Suprapubic skin (tissue), 4 donors: ENCODE results near the gene MEF2A. TPM values are rescaled to one million over a fixed set of nuclear protein-coding genes. Genes with fewer than 3 reads are reported as not detected.

Source experiments
- DNase-seq, 2 donors: peaks; one replicate each; pipeline ENCODE4 v3.0.0-alpha.2; 2019; ENCODE audit warnings: low spot score in 2 of 2
- H3K27ac ChIP-seq: fragments of 200-600 bp; sonication (generic); one replicate; pipeline ENCODE4 v1.5.1; 2019
- H3K27me3 ChIP-seq: fragments of 200-600 bp; sonication (generic); one replicate; pipeline ENCODE4 v1.5.1; 2019
- H3K36me3 ChIP-seq: fragments of 200-600 bp; sonication (generic); one replicate; pipeline ENCODE4 v1.5.1; 2019
- H3K4me1 ChIP-seq: fragments of 200-600 bp; sonication (generic); one replicate; pipeline ENCODE4 v1.5.1; 2019
- H3K4me3 ChIP-seq: fragments of 200-600 bp; sonication (generic); one replicate; pipeline ENCODE4 v1.5.1; 2019; ENCODE audit warnings: mild to moderate bottlenecking
- H3K9me3 ChIP-seq: fragments of 200-600 bp; sonication (generic); one replicate; pipeline ENCODE4 v1.5.1; 2019
- EP300 ChIP-seq: sonication (generic); formaldehyde crosslinking; IDR thresholded peaks from one replicate; pipeline ENCODE4 v1.6.1; 2017; ENCODE audit warnings: antibody characterized with exemption
- POLR2A ChIP-seq, 2 donors: fragments of 450-650 bp; IDR thresholded peaks; one replicate each; pipeline ENCODE4 v1.6.1; 2017; ENCODE audit warnings: antibody characterized with exemption in 2 of 2, mild to moderate bottlenecking in 2 of 2, moderate library complexity in 2 of 2
- POLR2AphosphoS5 ChIP-seq, 3 donors: sonication (generic); formaldehyde crosslinking; IDR thresholded peaks; one replicate each; pipeline ENCODE4 v1.6.1; 2017; ENCODE audit warnings: antibody characterized with exemption in 3 of 3
- WGBS: methylation state at CpG from one replicate; pipeline ENCODE4 v1.1.5; 2018; 5-methylcytosine and 5-hydroxymethylcytosine counted together
- total RNA-seq, 4 donors: library from RNA; depleted of rRNA; stranded (reverse); fragments of >200 nt; gene quantifications; one replicate each; pipeline ENCODE4 v1.1.0, GENCODE V29; 2016
- TF ChIP-seq, protein P1 (sequence below), 2 donors: fragments of 200-600 bp in 1 of 2; fragments of 450-650 bp in 1 of 2; sonication (generic) in 1 of 2; IDR thresholded peaks; one replicate each; pipeline ENCODE4 v1.5.1; 2016 to 2019; ENCODE audit warnings: antibody characterized with exemption in 2 of 2, mild to moderate bottlenecking in 1 of 2, moderate library complexity in 1 of 2

The MEF2A gene
- total RNA-seq, 4 donors from 2014 or later: 70.1 to 222 (median 78.8) TPM

DNA sequence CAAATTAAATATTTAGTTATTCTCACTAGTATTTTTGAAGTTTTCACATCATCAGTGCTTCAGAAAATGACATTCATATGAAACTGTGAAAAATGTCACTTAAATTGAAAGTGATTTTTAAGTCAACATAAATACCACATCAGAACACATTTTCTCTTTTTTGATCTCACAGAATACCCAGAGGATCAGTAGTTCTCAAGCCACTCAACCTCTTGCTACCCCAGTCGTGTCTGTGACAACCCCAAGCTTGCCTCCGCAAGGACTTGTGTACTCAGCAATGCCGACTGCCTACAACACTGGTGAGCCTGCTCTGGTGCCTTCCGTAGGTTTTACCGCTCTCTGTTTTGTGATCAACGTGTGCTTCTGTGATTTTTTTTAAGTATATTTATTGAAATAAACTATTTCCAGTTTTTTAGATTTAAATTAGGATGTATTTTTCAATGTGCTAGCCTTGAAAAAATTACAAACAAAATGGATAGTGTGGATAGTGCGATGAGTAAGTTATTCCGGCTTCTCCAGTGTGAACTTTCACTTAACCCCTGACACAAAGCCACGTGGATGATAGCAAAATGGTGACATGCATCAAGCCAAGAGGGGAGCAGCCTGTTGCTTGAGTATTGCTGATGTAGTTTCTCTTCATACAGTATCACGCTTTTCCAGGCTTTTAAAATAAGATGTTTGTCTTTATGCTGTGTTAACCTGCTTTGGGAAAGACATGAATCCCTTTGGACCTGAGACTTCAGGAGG, 140.9 kb downstream of the MEF2A start:
- Histone ChIP-seq H3K27ac (peak overlapping the region; percentile 57), H3K4me1 (peaks cover 48% of the 10 kb centered on the region), H3K27me3 (no peaks in the 10 kb centered on the region), H3K36me3 (peaks cover 17% of the 10 kb centered on the region), H3K9me3 (no peaks in the 10 kb centered on the region), H3K4me3 (no peak overlapping the region)
- no peak for DNase-seq
- WGBS: 76% methylated on average over 10 of the region's 10 CpGs
- TF ChIP-seq, protein P1, sequence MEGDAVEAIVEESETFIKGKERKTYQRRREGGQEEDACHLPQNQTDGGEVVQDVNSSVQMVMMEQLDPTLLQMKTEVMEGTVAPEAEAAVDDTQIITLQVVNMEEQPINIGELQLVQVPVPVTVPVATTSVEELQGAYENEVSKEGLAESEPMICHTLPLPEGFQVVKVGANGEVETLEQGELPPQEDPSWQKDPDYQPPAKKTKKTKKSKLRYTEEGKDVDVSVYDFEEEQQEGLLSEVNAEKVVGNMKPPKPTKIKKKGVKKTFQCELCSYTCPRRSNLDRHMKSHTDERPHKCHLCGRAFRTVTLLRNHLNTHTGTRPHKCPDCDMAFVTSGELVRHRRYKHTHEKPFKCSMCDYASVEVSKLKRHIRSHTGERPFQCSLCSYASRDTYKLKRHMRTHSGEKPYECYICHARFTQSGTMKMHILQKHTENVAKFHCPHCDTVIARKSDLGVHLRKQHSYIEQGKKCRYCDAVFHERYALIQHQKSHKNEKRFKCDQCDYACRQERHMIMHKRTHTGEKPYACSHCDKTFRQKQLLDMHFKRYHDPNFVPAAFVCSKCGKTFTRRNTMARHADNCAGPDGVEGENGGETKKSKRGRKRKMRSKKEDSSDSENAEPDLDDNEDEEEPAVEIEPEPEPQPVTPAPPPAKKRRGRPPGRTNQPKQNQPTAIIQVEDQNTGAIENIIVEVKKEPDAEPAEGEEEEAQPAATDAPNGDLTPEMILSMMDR (IDR thresholded peaks at IDR 0.05): no peak
- TF ChIP-seq POLR2AphosphoS5 (IDR thresholded peaks at IDR 0.05) (no peak), EP300 (no peak), POLR2A (IDR thresholded peaks at IDR 0.05) (no peak)

DNA sequence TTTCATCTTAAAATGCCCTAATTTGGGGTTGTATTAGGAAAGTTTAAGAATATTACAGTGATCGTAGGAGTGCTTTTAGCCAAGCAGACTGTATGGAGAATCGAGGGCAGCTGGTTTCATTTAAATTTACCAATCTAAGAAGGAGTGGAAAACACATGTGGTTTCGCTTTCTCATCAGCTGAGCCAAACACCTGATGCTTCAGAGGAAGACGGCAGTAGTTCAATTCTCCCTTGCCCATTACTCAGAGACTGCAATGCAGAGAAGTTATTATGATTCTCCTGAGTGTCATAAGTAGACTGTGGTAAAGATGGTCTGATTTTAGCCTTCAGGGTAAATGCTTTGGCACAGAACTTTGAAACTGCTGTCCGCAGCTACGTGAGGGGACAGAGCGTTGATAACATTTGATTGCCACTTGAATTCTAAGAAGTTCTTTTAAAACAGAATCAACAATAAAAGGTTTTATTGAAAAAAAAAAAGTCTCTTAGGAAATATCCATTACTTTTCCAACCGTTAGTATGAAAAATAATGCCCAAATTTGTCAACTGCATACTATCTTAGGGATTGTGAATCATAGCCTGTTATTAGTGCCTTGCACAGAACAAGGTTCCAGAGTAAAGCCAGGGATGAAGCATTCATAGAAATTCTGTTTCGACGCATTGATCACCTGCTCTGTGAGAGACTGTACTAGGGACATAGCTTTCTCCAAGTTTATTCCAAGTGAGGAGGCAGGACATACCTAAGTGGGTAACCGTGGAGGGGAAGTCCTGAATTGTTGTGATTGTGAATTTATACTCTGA, 141.9 kb downstream of the MEF2A start:
- 37% methylated on average over 11 of the region's 11 CpGs for WGBS
- H3K4me3 ChIP-seq: no peak overlapping the region
- no peak for DNase-seq
- peaks cover 51% of the 10 kb centered on the region for H3K4me1 ChIP-seq
- no peaks in the 10 kb centered on the region for H3K27me3 ChIP-seq
- TF ChIP-seq EP300 (no peak), POLR2AphosphoS5 (IDR thresholded peaks at IDR 0.05) (no peak), POLR2A (IDR thresholded peaks at IDR 0.05) (no peak)
- TF ChIP-seq, protein P1 (IDR thresholded peaks at IDR 0.05): no peak
- no peaks in the 10 kb centered on the region for H3K9me3 ChIP-seq
- peaks cover 27% of the 10 kb centered on the region for H3K36me3 ChIP-seq
- peak overlapping the region; percentile 57 for H3K27ac ChIP-seq

DNA sequence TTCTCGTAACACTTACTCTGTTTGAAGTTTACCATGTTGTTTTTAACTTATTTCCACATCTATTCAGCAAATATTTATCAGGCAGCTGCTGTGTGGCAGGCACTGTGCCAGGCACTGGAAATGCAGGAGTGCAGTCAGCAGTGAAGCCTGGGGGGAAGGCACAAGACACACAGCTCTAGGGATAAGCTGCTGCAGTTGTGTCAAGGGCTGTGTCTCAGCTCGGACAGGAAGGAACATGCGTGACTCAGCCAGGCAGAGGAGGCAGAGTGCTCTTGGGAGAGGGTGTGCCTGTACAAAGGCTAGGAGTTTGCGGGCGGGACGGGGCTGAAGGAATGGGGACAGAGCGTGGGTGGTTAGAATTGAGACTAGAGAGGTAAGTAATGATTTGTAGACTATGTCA, 142.8 kb downstream of the MEF2A start:
- TF ChIP-seq POLR2AphosphoS5 (IDR thresholded peaks at IDR 0.05): peak in 2 of 3 donors; percentile 37 to 52
- TF ChIP-seq EP300: no peak
- no peak for TF ChIP-seq POLR2A (IDR thresholded peaks at IDR 0.05)
- TF ChIP-seq, protein P1 (IDR thresholded peaks at IDR 0.05): no peak
- H3K4me1 ChIP-seq: peaks cover 44% of the 10 kb centered on the region
- peaks cover 33% of the 10 kb centered on the region for H3K36me3 ChIP-seq
- 18% methylated on average over 7 of the region's 7 CpGs for WGBS
- H3K9me3 ChIP-seq: no peaks in the 10 kb centered on the region
- H3K4me3 ChIP-seq: no peak overlapping the region
- DNase-seq: peak in 1 of 2 donors; percentile 91
- H3K27me3 ChIP-seq: no peaks in the 10 kb centered on the region
- peak overlapping the region; percentile 57 for H3K27ac ChIP-seq

DNA sequence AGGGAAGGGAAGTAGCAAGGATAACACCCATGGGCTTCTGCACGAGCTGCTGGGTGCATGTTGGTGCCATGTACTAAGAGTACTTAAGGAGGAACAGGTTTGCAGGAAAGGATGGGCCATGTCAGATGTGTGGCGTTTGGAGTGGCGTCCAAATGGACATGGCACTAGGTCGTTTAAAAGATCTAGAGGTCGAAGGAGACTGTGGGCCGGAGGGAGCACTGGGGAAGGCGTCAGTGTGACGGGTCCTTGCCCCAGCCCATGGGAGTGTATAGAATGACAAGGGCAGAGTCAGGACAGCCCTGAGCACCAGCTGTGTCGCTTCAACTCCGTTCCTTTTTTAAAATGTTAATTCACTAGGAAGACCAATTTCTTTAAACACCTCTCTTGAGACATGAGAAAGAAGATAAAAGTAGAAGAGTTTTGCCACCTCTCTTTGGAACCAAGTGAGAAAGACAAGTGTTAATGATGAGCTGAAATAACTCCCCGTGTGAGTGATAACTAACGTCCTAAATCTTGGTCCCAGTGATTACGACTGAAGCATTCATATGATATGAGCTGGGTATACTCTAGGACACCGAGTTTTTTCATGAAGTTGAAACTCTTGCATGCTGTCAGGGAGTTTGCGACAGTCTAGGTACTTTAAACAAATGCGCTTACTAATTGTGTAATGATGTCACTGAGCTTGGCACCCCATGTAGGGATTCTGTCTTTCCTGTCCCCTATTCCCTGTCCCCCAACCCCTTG, 143.6 kb downstream of the MEF2A start:
- no peaks in the 10 kb centered on the region for H3K9me3 ChIP-seq
- H3K4me1 ChIP-seq: peaks cover 39% of the 10 kb centered on the region
- peak overlapping the region; percentile 57 for H3K27ac ChIP-seq
- no peak for TF ChIP-seq POLR2A (IDR thresholded peaks at IDR 0.05)
- TF ChIP-seq, protein P1 (IDR thresholded peaks at IDR 0.05): peak in 1 of 2 donors; percentile 3
- no peak for DNase-seq
- H3K27me3 ChIP-seq: no peaks in the 10 kb centered on the region
- H3K4me3 ChIP-seq: no peak overlapping the region
- WGBS: 82% methylated on average over 16 of the region's 16 CpGs
- H3K36me3 ChIP-seq: peaks cover 37% of the 10 kb centered on the region
